Mesothelial cell of epicardium (in vitro differentiated cells): Measurements from ENCODE around the gene MSH3. TPM values are rescaled to one million over a fixed set of nuclear protein-coding genes. Genes with fewer than 3 reads are reported as not detected.

Experiments used
- DNase-seq, 2 experiments: peaks; one replicate each; pipeline ENCODE4 v3.0.0; 2021; ENCODE audit warnings: low spot score in 2 of 2; ENCODE audit not compliant: unreplicated experiment in 2 of 2
- H3K27ac Mint-ChIP-seq: 2 replicates; pipeline ENCODE4 v1.8.0; 2021; ENCODE audit warnings: mixed read lengths
- H3K27me3 Mint-ChIP-seq: 2 replicates; pipeline ENCODE4 v1.8.0; 2021; ENCODE audit warnings: low read depth, mixed read lengths
- H3K36me3 Mint-ChIP-seq: 2 replicates; pipeline ENCODE4 v1.8.0; 2021; ENCODE audit warnings: mixed read lengths
- H3K4me1 Mint-ChIP-seq: 2 replicates; pipeline ENCODE4 v1.8.0; 2021; ENCODE audit warnings: mixed read lengths
- H3K4me3 Mint-ChIP-seq: 2 replicates; pipeline ENCODE4 v1.8.0; 2021; ENCODE audit warnings: mild to moderate bottlenecking, moderate library complexity, mixed read lengths
- H3K9me3 Mint-ChIP-seq: 2 replicates; pipeline ENCODE4 v1.8.0; 2021; ENCODE audit warnings: mixed read lengths
- CTCF ChIP-seq: fragments of 200-600 bp; sonication (generic); IDR thresholded peaks from one replicate; pipeline ENCODE4 v1.5.0; 2021; ENCODE audit warnings: antibody characterized with exemption; ENCODE audit not compliant: unreplicated experiment
- total RNA-seq: library from RNA; stranded (reverse); gene quantifications from 3 replicates; pipeline ENCODE4 v1.2.1, GENCODE V29; 2021

The MSH3 gene
- total RNA-seq, 1 donor from 2014 or later = 18.4 TPM

DNA sequence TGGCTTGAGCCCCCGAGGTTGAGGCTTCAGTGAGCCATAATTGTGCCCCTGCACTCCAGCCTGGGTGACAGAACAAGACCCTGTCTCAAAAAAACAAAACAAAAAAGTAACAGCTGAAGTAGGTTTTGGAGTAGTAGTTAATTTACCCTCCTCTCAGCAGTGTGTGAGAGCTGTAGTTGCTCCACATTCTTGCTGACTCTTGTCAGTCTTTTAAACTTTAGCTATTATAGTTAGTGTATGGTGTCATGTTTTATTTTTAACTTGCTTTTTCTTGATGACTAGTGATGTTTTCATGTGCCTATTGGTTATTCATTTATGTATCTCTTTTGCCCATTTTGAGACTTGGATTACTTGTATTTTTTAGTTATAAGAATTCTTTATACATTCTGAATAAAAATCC, 53.2 kb downstream of the MSH3 start:
- Mint-ChIP-seq H3K27me3 (no peaks in the 10 kb centered on the region), H3K27ac (no peak overlapping the region), H3K4me1 (peaks cover 4% of the 10 kb centered on the region), H3K36me3 (peaks cover 22% of the 10 kb centered on the region), H3K9me3 (no peaks in the 10 kb centered on the region), H3K4me3 (no peak overlapping the region)
- TF ChIP-seq CTCF = no peak
- DNase-seq = no peak

DNA sequence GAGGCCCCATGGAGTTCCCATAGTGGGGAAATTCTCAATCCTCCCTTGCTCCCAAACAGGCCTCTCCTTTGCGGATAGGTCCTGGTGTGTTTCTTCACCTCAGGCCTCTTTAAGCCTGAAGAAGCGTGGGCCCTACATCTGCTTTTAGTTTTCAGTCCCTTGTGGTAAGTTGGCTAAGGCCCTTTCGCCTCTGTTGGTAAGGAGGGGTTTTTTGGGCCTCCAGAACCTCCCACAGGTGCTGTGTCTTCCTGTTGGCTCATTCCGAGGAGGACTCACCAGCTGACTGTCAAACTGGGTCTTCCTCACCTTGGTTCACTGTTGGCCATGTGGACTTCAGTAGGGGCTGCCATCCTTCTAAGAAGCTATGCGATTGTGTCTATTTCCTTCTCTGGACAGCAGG, 56.8 kb downstream of the MSH3 start:
- no peak for TF ChIP-seq CTCF
- H3K4me3 Mint-ChIP-seq = no peak overlapping the region
- H3K27ac Mint-ChIP-seq = no peak overlapping the region
- H3K9me3 Mint-ChIP-seq = no peaks in the 10 kb centered on the region
- peaks cover 14% of the 10 kb centered on the region for H3K36me3 Mint-ChIP-seq
- DNase-seq = no peak
- H3K27me3 Mint-ChIP-seq = no peaks in the 10 kb centered on the region
- no peaks in the 10 kb centered on the region for H3K4me1 Mint-ChIP-seq

GRCh38 chr5:80711938-80712337, 57.5 kb downstream of the MSH3 start:
- H3K27ac Mint-ChIP-seq = no peak overlapping the region
- H3K36me3 Mint-ChIP-seq = peaks cover 16% of the 10 kb centered on the region
- TF ChIP-seq CTCF = no peak
- H3K4me1 Mint-ChIP-seq = no peaks in the 10 kb centered on the region
- H3K9me3 Mint-ChIP-seq = no peaks in the 10 kb centered on the region
- H3K4me3 Mint-ChIP-seq = no peak overlapping the region
- no peaks in the 10 kb centered on the region for H3K27me3 Mint-ChIP-seq
- DNase-seq = no peak

GRCh38 chr5:80712919-80713318, 58.5 kb downstream of the MSH3 start:
- Mint-ChIP-seq H3K36me3 (peaks cover 18% of the 10 kb centered on the region), H3K9me3 (no peaks in the 10 kb centered on the region), H3K4me1 (no peaks in the 10 kb centered on the region), H3K27ac (no peak overlapping the region), H3K4me3 (no peak overlapping the region), H3K27me3 (no peaks in the 10 kb centered on the region)
- no peak for DNase-seq
- TF ChIP-seq CTCF = no peak

DNA sequence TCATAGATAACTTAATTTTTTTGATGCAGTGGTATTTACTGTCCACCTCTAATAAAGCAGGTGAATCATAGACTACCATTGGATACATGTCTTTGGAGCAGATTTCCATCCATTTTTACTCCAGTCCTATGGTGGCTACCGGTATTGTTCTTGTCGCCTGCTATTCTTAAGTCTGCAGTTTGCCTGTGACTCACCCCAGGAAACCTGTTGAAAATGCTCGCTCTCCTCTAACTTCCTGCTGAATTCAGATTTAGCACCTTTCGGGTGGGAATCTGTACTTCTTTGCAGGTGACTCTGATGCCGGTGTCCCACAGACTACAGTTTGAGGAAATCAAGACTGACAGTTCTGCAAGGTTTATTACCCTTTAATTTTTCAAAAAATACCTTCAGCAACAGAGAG, 59.2 kb downstream of the MSH3 start:
- DNase-seq = no peak
- no peak overlapping the region for H3K4me3 Mint-ChIP-seq
- H3K9me3 Mint-ChIP-seq = no peaks in the 10 kb centered on the region
- no peak overlapping the region for H3K27ac Mint-ChIP-seq
- TF ChIP-seq CTCF = no peak
- no peaks in the 10 kb centered on the region for H3K27me3 Mint-ChIP-seq
- H3K4me1 Mint-ChIP-seq = no peaks in the 10 kb centered on the region
- peaks cover 21% of the 10 kb centered on the region for H3K36me3 Mint-ChIP-seq

GRCh38 chr5:80714570-80715298, 60.3 kb downstream of the MSH3 start:
- H3K36me3 Mint-ChIP-seq = peaks cover 25% of the 10 kb centered on the region
- no peak overlapping the region for H3K27ac Mint-ChIP-seq
- no peaks in the 10 kb centered on the region for H3K27me3 Mint-ChIP-seq
- no peak for DNase-seq
- no peaks in the 10 kb centered on the region for H3K4me1 Mint-ChIP-seq
- H3K9me3 Mint-ChIP-seq = peaks cover 4% of the 10 kb centered on the region
- no peak for TF ChIP-seq CTCF
- no peak overlapping the region for H3K4me3 Mint-ChIP-seq
